Endothelial cell of umbilical vein (primary cell): ENCODE measurements around the gene CCDC86. TPM values are rescaled to one million over a fixed set of nuclear protein-coding genes. Genes with fewer than 3 reads are reported as not detected.

Source experiments
- BruUV-seq: library from RNA; stranded (reverse); fragments of 400-500 nt; replicated peaks from 2 replicates; lab custom pipeline; 2021; lab: Mats Ljungman, UMichigan
- CTCF ChIA-PET: fragments of 300-600, 350-600 bp; sonication (Branson Sonifier 250); formaldehyde crosslinking; loops from one replicate; lab custom pipeline; 2021; ENCODE audit warnings: antibody characterized with exemption, inconsistent platforms; lab: Charles Lee
- POLR2A ChIA-PET: fragments of 300-600, 350-600 bp; sonication (Branson Sonifier 250); formaldehyde crosslinking; loops from one replicate; lab custom pipeline; 2021; ENCODE audit warnings: antibody characterized with exemption, inconsistent platforms; lab: Charles Lee
- DNase-seq: peaks from one replicate; pipeline ENCODE4 v3.0.0-alpha.2; 2011; ENCODE audit warnings: low read depth, low spot score
- FAIRE-seq: peaks from 2 replicates; lab custom pipeline; 2011; peaks lifted over from hg19 to GRCh38; lab: Jason Lieb, UNC
- H2AFZ ChIP-seq: 2 replicates; pipeline ENCODE4 v1.6.0; 2012; ENCODE audit warnings: low read depth, low read length, control low read depth, inconsistent platforms
- H3K27ac ChIP-seq: 2 replicates; pipeline ENCODE4 v1.5.1; 2011; ENCODE audit warnings: low read depth, mild to moderate bottlenecking, control low read depth, low read length, moderate library complexity; ENCODE audit not compliant: insufficient read depth
- H3K27me3 ChIP-seq, 2 experiments: 2 replicates each; pipeline versions ENCODE4 v1.6.0 to v1.6.1; 2011; ENCODE audit warnings: low read length in 2 of 2, mixed read lengths in 1 of 2; ENCODE audit not compliant: control insufficient read depth in 2 of 2, insufficient read depth in 2 of 2
- H3K36me3 ChIP-seq, 2 experiments: 2 replicates in 1 of 2; 3 replicates in 1 of 2; pipeline ENCODE4 v1.5.1; 2011; ENCODE audit warnings: low read length in 2 of 2, mild to moderate bottlenecking in 1 of 2, moderate library complexity in 1 of 2; ENCODE audit not compliant: control insufficient read depth in 2 of 2, insufficient read depth in 2 of 2; ENCODE audit errors: extremely low read depth in 1 of 2
- H3K4me1 ChIP-seq: 3 replicates; pipeline ENCODE4 v1.5.1; 2011; ENCODE audit warnings: mild to moderate bottlenecking, low read length; ENCODE audit not compliant: control insufficient read depth, insufficient read depth; ENCODE audit errors: extremely low read depth
- H3K4me2 ChIP-seq: 2 replicates; pipeline ENCODE4 v1.6.1; 2011; ENCODE audit warnings: low read length, control low read depth, mixed read lengths; ENCODE audit not compliant: insufficient read depth
- H3K4me3 ChIP-seq, 3 experiments: fragments of 200-600 bp in 1 of 3; sonication (generic), shearing (Covaris generic) in 1 of 3; replicated peaks in 1 of 3; 2 replicates each; pipeline ENCODE4 v1.5.1; 2011 to 2016; ENCODE audit warnings: control low read depth in 3 of 3, low read length in 3 of 3, mild to moderate bottlenecking in 2 of 3, inconsistent platforms in 1 of 3, low read depth in 1 of 3, moderate library complexity in 1 of 3; ENCODE audit not compliant: insufficient read depth in 1 of 3
- H3K79me2 ChIP-seq: 2 replicates; pipeline ENCODE4 v1.6.0; 2012; ENCODE audit warnings: low read length, inconsistent platforms; ENCODE audit not compliant: control insufficient read depth, insufficient read depth
- H3K9ac ChIP-seq: replicated peaks from 2 replicates; pipeline ENCODE3; 2011; ENCODE audit warnings: low read length, control low read depth; ENCODE audit not compliant: insufficient read depth; ENCODE audit errors: extremely low read depth
- H3K9me1 ChIP-seq: replicated peaks from 3 replicates; pipeline ENCODE4 v1.6.0; 2011; ENCODE audit warnings: mild to moderate bottlenecking, low read length; ENCODE audit not compliant: control insufficient read depth, insufficient read depth; ENCODE audit errors: extremely low read depth
- H3K9me3 ChIP-seq: replicated peaks from 2 replicates; pipeline ENCODE4 v1.5.1; 2012; ENCODE audit warnings: low read length, inconsistent platforms; ENCODE audit not compliant: control insufficient read depth, insufficient read depth
- H4K20me1 ChIP-seq: replicated peaks from 2 replicates; pipeline ENCODE3; 2011; ENCODE audit warnings: mild to moderate bottlenecking, low read length; ENCODE audit not compliant: control insufficient read depth, insufficient read depth; ENCODE audit errors: extremely low read depth
- CTCF ChIP-seq, 2 donors: IDR thresholded peaks; 1 replicate in 1 of 2; 2 replicates in 1 of 2; pipeline ENCODE4 v1.5.1; 2011; ENCODE audit warnings: low read length in 2 of 2, mild to moderate bottlenecking in 2 of 2, moderate library complexity in 2 of 2, control low read depth in 1 of 2, inconsistent platforms in 1 of 2, low read depth in 1 of 2; ENCODE audit not compliant: insufficient read depth in 1 of 2; ENCODE audit errors: extremely low read depth in 1 of 2
- EZH2 ChIP-seq: IDR thresholded peaks from 2 replicates; pipeline ENCODE4 v1.6.1; 2012; ENCODE audit warnings: borderline replicate concordance, low read depth, mild to moderate bottlenecking, moderate library complexity, low read length, inconsistent platforms; ENCODE audit not compliant: severe bottlenecking
- FOS ChIP-seq: IDR thresholded peaks from 2 replicates; pipeline ENCODE4 v1.6.1; 2011; ENCODE audit warnings: mild to moderate bottlenecking, low read length, moderate library complexity, borderline replicate concordance; ENCODE audit not compliant: insufficient read depth
- GATA2 ChIP-seq: IDR thresholded peaks from 2 replicates; pipeline ENCODE4 v1.7.0; 2011; ENCODE audit warnings: low read depth, mild to moderate bottlenecking, moderate library complexity, mixed read lengths, low read length; ENCODE audit not compliant: insufficient read length, insufficient read depth
- JUN ChIP-seq: IDR thresholded peaks from 2 replicates; pipeline ENCODE4 v1.6.1; 2011; ENCODE audit warnings: borderline replicate concordance, low read depth; ENCODE audit not compliant: insufficient read length, insufficient read depth
- MAX ChIP-seq: IDR thresholded peaks from 2 replicates; pipeline ENCODE4 v1.6.1; 2011; ENCODE audit not compliant: insufficient read depth, insufficient read length
- MYC ChIP-seq: IDR thresholded peaks from one replicate; pipeline ENCODE4 v1.6.1; 2011; ENCODE audit warnings: mild to moderate bottlenecking, low read depth, low read length
- POLR2A ChIP-seq: IDR thresholded peaks from 2 replicates; pipeline ENCODE4 v1.6.1; 2012; ENCODE audit warnings: low read depth, mild to moderate bottlenecking, control low read depth, low read length
- POLR2AphosphoS5 ChIP-seq: IDR thresholded peaks from 2 replicates; pipeline ENCODE4 v1.6.1; 2012; ENCODE audit warnings: low read depth, mild to moderate bottlenecking, control low read depth, low read length, moderate library complexity; ENCODE audit not compliant: insufficient read depth
- dilution Hi-C: fragments of 300-500 bp; cut with MboI; formaldehyde crosslinking; loops from one replicate; pipeline ENCODE4 v1.15.0; 2019; ENCODE audit warnings: low sequenced_read_pairs; ENCODE audit not compliant: extremely low pct_ligation_motif_present
- intact Hi-C: fragments of 100-400 bp; cut with micrococcal nuclease; formaldehyde crosslinking; loops from one replicate; pipeline ENCODE4 v1.10.0; 2022
- polyA plus RNA-seq, 4 experiments: library from polyadenylated mRNA; depleted of rRNA in 3 of 4; stranded (reverse) in 3 of 4; unstranded in 1 of 4; fragments of >200 nt; gene quantifications; 2 replicates each; pipeline versions ENCODE4 v1.2.1 to v1.2.3, GENCODE V29; 2011 to 2012; ENCODE audit warnings: missing spikeins in 1 of 4
- total RNA-seq: library from RNA; stranded (reverse); gene quantifications from 2 replicates; pipeline ENCODE4 v1.2.3, GENCODE V29; 2021

The CCDC86 gene
- total and polyA plus RNA-seq, 2 donors (not counting 3 experiments of a cell fraction or from before 2014, with no cell fraction given) = 29.8 to 60.8 TPM

- TF ChIP-seq POLR2A (no peak), POLR2AphosphoS5 (no peak), EZH2 (no peak), MYC (no peak), JUN (no peak), FOS (no peak), GATA2 (no peak), MAX (no peak), CTCF (IDR thresholded peaks at IDR 0.05; ENCODE audit: extremely low read depth in 1 of 2, insufficient read depth in 1 of 2, low read depth in 1 of 2, low read length in 2 of 2) (no peak)
- no peak for FAIRE-seq
- Histone ChIP-seq H3K79me2 (no peaks in the 10 kb centered on the region), H3K4me1 (no peaks in the 10 kb centered on the region), H3K27ac (no peak overlapping the region), H3K4me3 (no peak overlapping the region), H4K20me1 (no peaks in the 10 kb centered on the region), H2AFZ (no peak overlapping the region), H3K27me3 (no peaks in the 10 kb centered on the region), H3K9me3 (no peaks in the 10 kb centered on the region), H3K9ac (no peak overlapping the region), H3K9me1 (no peaks in the 10 kb centered on the region), H3K36me3 (no peaks in the 10 kb centered on the region), H3K4me2 (no peak overlapping the region)
- ChIA-PET POLR2A (no interaction called here), CTCF (interaction anchor here (0.8 to 1.5 kb wide), 3 partner anchors 20 to 36 kb away, joined by 3 to 5 read pairs (median 3); no protein-coding TSS in a partner anchor)
- DNase-seq = no peak
- dilution Hi-C loops (no loop called here), intact Hi-C loops (no loop called here)
- BruUV-seq = no TSS peak
Measured at GRCh38 chr11:60863550-60864521, 21.9 kb downstream of the CCDC86 start.
